Iris pigment epithelial cell (primary cell): ENCODE measurements around the gene GNAS.

Experiments used
- DNase-seq: peaks from one replicate; pipeline ENCODE4 v3.0.0-alpha.2; 2011; ENCODE audit warnings: low read depth

Gene GNAS

GRCh38 chr20:58898629-58899408, 46.3 kb downstream of the GNAS start:
- DNase-seq = no peak

- DNase-seq = no peak
Observed at GRCh38 chr20:58899512-58899911, 47.0 kb downstream of the GNAS start.

- DNase-seq = peak; percentile 32
Observed at GRCh38 chr20:58900397-58900796, 47.9 kb downstream of the GNAS start.

- DNase-seq = no peak
Observed at GRCh38 chr20:58901488-58902402, 49.2 kb downstream of the GNAS start.

DNA sequence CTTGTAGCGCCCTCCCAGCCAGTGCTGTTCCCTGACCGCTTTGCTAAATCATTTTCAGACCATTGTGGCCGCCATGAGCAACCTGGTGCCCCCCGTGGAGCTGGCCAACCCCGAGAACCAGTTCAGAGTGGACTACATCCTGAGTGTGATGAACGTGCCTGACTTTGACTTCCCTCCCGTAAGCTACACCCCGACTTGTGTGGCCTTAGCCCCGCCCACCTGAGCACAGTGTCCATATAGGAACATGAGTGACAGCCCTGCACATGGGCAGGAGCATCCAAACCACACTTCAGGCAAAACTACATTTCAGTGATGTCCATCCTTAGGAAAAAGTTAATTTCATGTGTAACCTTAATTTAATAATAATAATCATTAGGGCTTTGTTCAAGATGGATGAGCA, 51.1 kb downstream of the GNAS start:
- DNase-seq = no peak

- no peak for DNase-seq
Observed at GRCh38 chr20:58905236-58905635, 52.7 kb downstream of the GNAS start.

DNA sequence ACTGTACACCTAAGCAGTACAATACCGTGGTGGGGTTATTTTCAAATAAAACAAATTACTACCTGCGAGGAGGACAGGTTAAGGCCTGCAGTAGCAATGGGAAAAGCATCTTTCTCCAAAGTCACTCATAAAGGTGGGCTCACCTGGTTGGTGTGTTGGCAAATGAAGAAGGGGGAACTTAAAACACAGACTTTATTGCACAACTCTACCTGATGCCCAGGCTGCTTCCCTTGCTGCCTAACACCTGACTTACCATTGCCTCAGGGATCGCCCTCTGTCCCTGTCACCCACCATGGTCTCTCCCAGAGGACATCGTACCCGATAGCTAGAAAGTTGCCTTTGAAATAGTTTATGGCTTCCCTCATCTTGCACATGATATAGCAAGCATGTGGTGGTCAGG, 53.6 kb downstream of the GNAS start:
- DNase-seq = no peak

DNA sequence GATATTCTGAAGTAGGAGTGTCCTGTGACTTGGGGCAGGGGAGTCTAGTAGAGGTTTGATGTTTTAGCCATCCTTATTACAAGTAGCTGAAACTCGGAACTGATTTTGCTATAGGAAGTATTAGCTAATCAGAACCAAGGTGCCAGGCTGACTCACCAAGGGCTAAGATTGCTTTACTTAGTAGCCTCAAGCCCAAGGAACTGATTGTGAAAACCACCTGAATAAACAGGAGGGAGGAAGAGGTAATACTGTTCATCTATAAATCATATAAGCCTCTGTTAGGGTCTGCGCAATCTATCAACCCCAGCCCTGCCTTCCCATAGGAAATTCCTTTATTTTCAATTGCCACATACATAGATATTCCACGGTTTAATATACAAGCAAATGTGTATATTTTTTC, 54.4 kb downstream of the GNAS start:
- DNase-seq = peak; percentile 86

GRCh38 chr20:58907320-58908137, 55.0 kb downstream of the GNAS start:
- peak; percentile 99 for DNase-seq

DNA sequence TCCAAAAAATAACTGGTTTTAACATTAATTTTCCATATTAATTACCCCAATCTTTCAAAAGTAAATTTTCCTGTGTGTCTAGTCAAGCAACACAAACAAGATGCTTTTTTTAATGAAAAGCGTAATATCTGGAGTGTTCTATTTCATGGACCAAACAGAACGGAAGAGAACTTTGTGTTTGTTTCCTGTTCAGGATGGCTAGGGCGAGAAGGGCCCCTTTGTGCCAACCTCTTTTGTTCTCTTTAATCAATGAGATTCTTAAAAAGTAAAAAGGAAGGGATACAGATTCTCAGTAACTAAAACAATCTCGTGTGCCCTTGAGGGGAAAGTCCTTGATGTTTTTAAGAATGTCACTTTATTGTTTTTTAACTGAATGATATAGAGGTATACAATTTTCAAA, 55.7 kb downstream of the GNAS start:
- no peak for DNase-seq

GRCh38 chr20:58908941-58909340, 56.4 kb downstream of the GNAS start:
- DNase-seq = no peak

DNA sequence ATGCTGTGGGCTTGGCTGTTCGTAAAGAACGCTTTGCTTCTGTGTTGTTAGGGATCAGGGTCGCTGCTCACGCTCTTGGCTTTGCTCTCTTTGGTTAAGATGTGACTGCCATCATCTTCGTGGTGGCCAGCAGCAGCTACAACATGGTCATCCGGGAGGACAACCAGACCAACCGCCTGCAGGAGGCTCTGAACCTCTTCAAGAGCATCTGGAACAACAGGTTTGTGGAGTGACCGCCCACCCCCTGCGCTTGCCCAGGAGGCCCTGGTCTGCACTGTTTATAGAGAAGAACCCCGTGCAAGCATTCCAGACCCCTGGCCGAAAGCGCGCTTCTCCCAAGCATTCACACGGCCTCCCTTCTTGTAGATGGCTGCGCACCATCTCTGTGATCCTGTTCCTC, 57.1 kb downstream of the GNAS start:
- no peak for DNase-seq

- DNase-seq = no peak
Observed at GRCh38 chr20:58910473-58910872, 58.0 kb downstream of the GNAS start.

DNA sequence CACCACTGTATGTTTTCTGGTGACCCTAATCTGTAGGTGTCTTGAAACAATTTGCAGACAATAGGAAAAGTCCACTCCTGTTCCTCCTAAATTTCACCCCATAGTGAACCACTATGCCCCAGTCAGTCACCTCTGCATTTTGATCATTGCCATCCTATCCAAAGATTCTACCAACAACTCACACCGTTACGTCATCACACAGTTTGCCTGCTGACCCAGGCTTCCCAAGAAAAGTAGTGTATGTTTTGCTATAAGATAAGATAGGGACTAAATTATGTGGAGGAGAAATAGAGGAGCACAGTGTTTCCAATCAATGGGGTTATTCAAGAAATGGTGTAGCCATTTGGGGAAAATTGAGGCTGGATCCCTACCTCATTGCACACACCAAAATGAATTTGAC, 58.8 kb downstream of the GNAS start:
- DNase-seq = no peak

- DNase-seq = no peak
Observed at GRCh38 chr20:58911970-58912369, 59.5 kb downstream of the GNAS start.

DNA sequence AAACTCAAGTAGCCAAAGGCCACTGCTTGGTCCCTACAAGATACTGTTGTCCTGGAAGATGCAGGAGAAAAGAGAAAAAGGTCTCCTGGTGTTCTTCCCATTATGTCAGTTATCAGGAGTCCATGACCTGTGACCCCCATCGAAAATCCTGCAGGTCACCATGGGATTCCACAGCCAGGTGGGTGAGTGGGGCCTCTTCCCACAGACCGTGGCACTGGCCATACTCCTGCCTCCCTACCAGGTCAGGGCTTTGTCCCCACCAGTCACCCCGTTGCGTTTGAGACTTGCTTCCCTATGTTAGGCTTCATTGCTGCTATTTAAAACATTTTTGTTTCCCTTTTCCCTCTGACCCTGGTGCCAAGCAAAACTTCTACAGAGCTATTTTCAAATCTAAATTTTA, 60.6 kb downstream of the GNAS start:
- DNase-seq = no peak

DNA sequence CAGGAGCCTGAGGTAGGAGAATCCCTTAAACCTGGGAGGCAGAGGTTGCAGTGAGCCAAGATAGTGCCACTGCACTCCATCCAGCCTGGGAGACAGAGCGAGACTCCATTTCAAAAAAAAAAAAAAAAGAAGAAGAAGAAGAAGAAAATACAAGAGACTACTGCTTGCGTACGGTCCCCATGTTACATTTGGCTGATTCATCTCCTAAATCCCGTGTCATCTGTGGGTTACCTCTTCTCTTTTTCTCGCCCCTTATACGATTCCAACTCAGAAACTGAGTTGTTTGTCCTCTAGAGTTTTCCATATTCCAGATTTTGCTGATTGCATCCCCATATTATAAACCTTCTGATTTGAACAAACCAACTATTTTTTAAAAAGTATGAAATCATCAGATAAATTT, 66.1 kb downstream of the GNAS start:
- no peak for DNase-seq

GRCh38 chr20:58921564-58921963, 69.0 kb downstream of the GNAS start:
- DNase-seq = no peak

DNA sequence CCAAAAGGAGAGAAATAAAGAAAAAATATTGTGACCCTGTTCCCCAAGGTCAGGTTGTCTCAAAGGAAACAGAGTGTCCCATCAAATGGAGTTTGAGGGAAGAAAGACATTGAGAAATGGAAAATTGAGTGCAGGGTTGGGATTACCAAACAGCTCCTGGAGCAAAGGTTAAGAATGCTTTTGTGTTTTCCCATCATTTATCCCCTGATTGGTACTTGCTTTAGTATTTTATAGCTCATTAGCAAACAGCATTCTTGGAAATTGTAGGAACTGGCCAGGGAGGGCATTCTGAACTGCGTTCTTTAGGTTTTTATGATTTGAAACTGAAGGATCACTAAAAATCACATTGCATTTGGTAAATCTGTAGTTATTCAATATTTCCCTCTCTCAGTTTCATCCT, 69.5 kb downstream of the GNAS start:
- DNase-seq = no peak

DNA sequence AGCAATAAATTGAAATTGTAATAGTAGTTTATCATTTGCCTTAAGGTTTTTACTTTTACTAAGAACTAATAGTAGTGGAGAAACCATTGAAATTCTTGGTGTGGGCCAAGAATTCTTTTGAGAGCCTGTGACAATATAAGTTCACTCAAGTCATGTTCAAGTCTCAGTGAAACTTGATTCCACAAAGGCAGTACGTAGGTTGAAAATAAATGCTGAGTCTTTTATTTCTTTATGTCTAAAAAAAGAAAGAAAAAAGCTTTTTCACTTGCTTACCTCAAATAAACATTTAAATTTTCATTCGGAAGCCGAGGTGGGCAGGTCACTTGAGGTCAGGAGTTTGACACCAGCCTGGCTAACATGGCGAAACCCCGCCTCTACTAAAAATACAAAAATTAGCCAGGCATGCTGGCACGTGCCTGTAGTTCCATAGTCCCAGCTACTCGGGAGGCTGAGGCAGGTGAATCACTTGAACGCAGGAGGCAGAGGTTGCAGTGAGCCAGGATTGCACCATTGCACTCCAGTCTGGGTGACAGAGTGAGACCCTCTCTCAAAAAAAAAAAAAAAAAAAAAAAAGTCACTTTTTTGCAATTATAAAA, 70.7 kb downstream of the GNAS start:
- no peak for DNase-seq

DNA sequence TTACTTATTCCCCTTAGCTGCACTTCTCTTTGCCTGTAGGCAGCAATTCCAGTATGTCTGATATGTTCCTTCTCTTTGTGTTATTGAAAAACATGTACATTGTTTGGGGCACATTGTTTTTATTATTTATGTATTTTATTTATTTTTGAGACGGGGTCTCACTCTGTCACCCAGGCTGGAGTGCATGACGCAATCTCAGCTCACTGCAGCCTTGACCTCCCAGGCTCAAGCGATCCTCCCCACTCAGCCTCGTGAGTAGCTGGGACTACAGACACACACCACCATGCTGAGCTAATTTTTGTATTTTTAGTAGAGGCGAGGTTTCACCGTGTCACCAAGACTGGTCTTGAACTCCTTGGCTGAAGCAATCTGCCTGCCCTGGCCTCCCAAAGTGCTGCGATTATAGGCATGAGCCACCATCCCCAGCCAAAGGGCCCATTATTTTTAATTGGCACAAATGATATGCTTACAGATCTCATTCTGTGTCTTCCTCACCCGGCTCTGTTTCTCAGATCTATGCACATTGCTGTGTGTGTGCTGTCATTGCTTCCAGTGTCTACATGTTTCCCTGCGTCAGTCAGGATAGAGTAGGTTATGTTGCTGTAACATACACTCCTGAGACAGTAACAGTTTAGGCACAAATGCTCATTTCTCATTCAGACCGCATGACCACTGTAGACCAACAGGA, 74.4 kb downstream of the GNAS start:
- no peak for DNase-seq
